Measurements from ENCODE around the gene FPGS. TPM values are rescaled to one million over a fixed set of nuclear protein-coding genes. Genes with fewer than 3 reads are reported as not detected.

Gene FPGS
- total RNA-seq, 1 experiment from 2014 or later = 81.7 TPM

- no peak for TF ChIP-seq IRF1 (CRISPR knock-in tag; IDR thresholded peaks at IDR 0.05)
- no peak for TF ChIP-seq ZNF219 (CRISPR knock-in tag; IDR thresholded peaks at IDR 0.05; ENCODE audit: borderline replicate concordance)
- TF ChIP-seq SMAD4 (CRISPR knock-in tag; IDR thresholded peaks at IDR 0.05) = no peak
- TF ChIP-seq ZNF416 (CRISPR knock-in tag; IDR thresholded peaks at IDR 0.05) = peak; percentile 76; the same call in 1 of the 2 replicates
- no peak for TF ChIP-seq HMGA2 (CRISPR knock-in tag; IDR thresholded peaks at IDR 0.05)
- no peak for TF ChIP-seq ZNF671 (CRISPR knock-in tag; IDR thresholded peaks at IDR 0.05)
- peak; percentile 73 for TF ChIP-seq TEAD1 (CRISPR knock-in tag; IDR thresholded peaks at IDR 0.05)
- no peak for TF ChIP-seq AR (CRISPR knock-in tag; IDR thresholded peaks at IDR 0.05)
- TF ChIP-seq ZNF121 (CRISPR knock-in tag; IDR thresholded peaks at IDR 0.05) = peak; percentile 62; the same call in 1 of the 2 replicates
- TF ChIP-seq GRHL2 (CRISPR knock-in tag; IDR thresholded peaks at IDR 0.05; ENCODE audit: insufficient replicate concordance, severe bottlenecking) = no peak
- no peak for TF ChIP-seq STAT6 (CRISPR knock-in tag; conservative IDR thresholded peaks at IDR 0.05; ENCODE audit: low read depth)
- no peak for TF ChIP-seq NFATC4 (CRISPR knock-in tag; IDR thresholded peaks at IDR 0.05)
- no peak for TF ChIP-seq SOX15 (CRISPR knock-in tag; IDR thresholded peaks at IDR 0.05)
- no peak for TF ChIP-seq ZNF317 (CRISPR knock-in tag; IDR thresholded peaks at IDR 0.05; ENCODE audit: borderline replicate concordance, low read depth)
- TF ChIP-seq TEAD4 (CRISPR knock-in tag; IDR thresholded peaks at IDR 0.05) = peak; percentile 62; the same call in 1 of the 2 replicates
- peak; percentile 93; the same call in 1 of the 2 replicates for TF ChIP-seq ARID4B (CRISPR knock-in tag; IDR thresholded peaks at IDR 0.05; ENCODE audit: borderline replicate concordance)
- no peak for TF ChIP-seq ZNF138 (CRISPR knock-in tag; conservative IDR thresholded peaks at IDR 0.05)
- no peak for TF ChIP-seq ZSCAN18 (CRISPR knock-in tag; IDR thresholded peaks at IDR 0.05)
- no peak for TF ChIP-seq CREB1 (CRISPR knock-in tag; IDR thresholded peaks at IDR 0.05)
- TF ChIP-seq CBFB (CRISPR knock-in tag; IDR thresholded peaks at IDR 0.05; ENCODE audit: low read depth) = 0 out of 2 replicates have a peak, but pooled peaks have one; percentile 44
- peak; percentile 46; the same call in 1 of the 2 replicates for TF ChIP-seq E2F4 (CRISPR knock-in tag; IDR thresholded peaks at IDR 0.05; ENCODE audit: borderline replicate concordance, low read depth)
- no peak for TF ChIP-seq NFE2L1 (CRISPR knock-in tag; IDR thresholded peaks at IDR 0.05)
- TF ChIP-seq ZBTB43 (CRISPR knock-in tag; IDR thresholded peaks at IDR 0.05) = 0 out of 2 replicates have a peak, but pooled peaks have one; percentile 26
- TF ChIP-seq GABPB1 (CRISPR knock-in tag; IDR thresholded peaks at IDR 0.05) = 0 out of 2 replicates have a peak, but pooled peaks have one; percentile 30
Measured at GRCh38 chr9:127802576-127803443, at the start of gene FPGS (continued).

All from WTC11 (cell line).